ENCODE results near the gene OR52E5.

The OR52E5 gene

DNA sequence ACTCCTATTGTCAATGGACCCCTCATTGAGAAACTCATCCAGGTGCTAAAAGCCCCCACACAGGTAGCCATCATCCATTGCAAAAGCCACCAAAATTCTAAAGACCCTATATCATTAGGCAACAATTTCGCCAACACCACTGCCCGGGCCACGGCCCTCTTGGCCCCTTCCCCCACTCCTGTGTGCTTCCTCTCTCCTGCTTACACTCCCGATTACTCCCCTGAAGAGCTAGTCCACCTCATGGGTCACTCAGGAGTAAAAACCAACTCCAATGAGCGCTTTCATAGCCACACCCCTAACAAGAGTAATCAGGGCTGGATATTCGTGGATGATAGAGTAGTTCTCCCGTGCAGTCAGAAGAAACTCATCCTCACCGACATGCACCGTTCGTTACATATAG, 40.1 kb downstream of the OR52E5 start:
- no peak for DNase-seq (ENCODE audit: low read depth)
- TF ChIP-seq, protein P1, sequence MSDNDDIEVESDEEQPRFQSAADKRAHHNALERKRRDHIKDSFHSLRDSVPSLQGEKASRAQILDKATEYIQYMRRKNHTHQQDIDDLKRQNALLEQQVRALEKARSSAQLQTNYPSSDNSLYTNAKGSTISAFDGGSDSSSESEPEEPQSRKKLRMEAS (IDR thresholded peaks at IDR 0.05; ENCODE audit: low read depth, low read length), result no peak
- no peak for TF ChIP-seq MYC (IDR thresholded peaks at IDR 0.05; ENCODE audit: low read depth, low read length)
- TF ChIP-seq, protein P2, sequence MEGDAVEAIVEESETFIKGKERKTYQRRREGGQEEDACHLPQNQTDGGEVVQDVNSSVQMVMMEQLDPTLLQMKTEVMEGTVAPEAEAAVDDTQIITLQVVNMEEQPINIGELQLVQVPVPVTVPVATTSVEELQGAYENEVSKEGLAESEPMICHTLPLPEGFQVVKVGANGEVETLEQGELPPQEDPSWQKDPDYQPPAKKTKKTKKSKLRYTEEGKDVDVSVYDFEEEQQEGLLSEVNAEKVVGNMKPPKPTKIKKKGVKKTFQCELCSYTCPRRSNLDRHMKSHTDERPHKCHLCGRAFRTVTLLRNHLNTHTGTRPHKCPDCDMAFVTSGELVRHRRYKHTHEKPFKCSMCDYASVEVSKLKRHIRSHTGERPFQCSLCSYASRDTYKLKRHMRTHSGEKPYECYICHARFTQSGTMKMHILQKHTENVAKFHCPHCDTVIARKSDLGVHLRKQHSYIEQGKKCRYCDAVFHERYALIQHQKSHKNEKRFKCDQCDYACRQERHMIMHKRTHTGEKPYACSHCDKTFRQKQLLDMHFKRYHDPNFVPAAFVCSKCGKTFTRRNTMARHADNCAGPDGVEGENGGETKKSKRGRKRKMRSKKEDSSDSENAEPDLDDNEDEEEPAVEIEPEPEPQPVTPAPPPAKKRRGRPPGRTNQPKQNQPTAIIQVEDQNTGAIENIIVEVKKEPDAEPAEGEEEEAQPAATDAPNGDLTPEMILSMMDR (IDR thresholded peaks at IDR 0.05; ENCODE audit: low read depth, low read length), result no peak
- TF ChIP-seq POLR2A (IDR thresholded peaks at IDR 0.05; ENCODE audit: extremely low read depth, insufficient read length), result no peak

DNA sequence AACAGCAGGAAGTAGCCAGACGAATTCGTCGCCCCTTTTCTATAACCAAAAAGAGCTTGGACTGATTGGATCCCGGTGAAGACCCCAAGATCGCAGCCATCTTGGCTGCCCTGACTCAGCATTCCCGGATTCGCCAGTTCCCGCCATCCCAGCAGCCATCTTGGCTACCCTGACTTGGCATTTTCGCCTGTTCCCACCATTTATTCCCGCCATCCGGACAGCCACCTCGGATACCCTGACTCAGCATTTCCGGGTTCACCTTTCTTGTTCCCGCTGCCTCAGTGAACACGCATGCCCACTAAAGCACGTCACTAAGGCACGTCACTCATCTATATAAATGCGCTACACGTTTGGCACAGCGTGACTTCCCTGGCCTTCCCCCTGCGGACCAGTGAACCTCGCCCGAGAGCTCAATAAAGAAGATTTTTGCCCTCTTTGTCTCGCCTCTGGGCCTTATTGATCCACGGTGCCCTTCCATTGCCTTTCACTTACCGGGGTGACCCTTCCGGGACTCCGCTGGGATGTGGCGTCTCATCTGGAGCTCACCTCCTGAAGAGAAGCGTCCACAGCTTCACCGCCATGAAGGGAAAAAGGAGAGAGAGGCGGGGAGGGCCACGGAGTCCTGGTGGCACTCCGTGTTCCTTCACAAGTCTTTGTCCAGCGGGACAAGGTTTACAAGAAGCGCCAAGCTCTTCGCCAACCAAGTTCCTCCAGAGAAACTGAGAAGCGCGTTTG, 45.0 kb downstream of the OR52E5 start:
- TF ChIP-seq POLR2A (IDR thresholded peaks at IDR 0.05; ENCODE audit: extremely low read depth, insufficient read length) (no peak), MYC (IDR thresholded peaks at IDR 0.05; ENCODE audit: low read depth, low read length) (no peak)
- TF ChIP-seq, protein P1 (IDR thresholded peaks at IDR 0.05; ENCODE audit: low read depth, low read length), result no peak
- TF ChIP-seq, protein P2 (IDR thresholded peaks at IDR 0.05; ENCODE audit: low read depth, low read length), result no peak
- H3K4me3 ChIP-seq (ENCODE audit: low read depth, low read length), result no peak overlapping the region
- no peak for DNase-seq (ENCODE audit: low read depth)

More for the DNA sequence above, 40.1 kb downstream of the OR52E5 start:
- no peak overlapping the region for H3K4me3 ChIP-seq (ENCODE audit: low read depth, low read length)

DNA sequence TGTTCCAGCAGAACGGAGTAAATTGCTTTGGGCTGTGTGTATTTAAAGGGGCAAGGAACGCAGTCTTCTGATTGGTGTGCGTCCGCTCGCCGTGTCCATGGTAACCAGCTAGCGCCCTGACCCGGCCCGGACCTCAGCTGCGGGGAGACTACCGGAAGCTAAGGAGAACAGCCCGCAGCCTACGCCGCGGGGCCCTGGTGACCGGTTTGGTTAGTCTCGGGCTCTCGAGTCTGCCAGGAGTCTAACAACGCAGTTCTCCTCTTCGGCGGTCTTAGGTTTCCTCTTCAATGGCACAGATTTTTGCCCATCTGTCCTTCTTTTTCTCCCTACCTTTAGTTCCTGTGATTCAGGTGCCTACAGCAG, 45.6 kb downstream of the OR52E5 start:
- DNase-seq (ENCODE audit: low read depth), result no peak
- no peak overlapping the region for H3K4me3 ChIP-seq (ENCODE audit: low read depth, low read length)
- TF ChIP-seq, protein P2 (IDR thresholded peaks at IDR 0.05; ENCODE audit: low read depth, low read length), result no peak
- TF ChIP-seq MYC (IDR thresholded peaks at IDR 0.05; ENCODE audit: low read depth, low read length) (no peak), POLR2A (IDR thresholded peaks at IDR 0.05; ENCODE audit: extremely low read depth, insufficient read length) (no peak)
- TF ChIP-seq, protein P1 (IDR thresholded peaks at IDR 0.05; ENCODE audit: low read depth, low read length), result no peak

DNA sequence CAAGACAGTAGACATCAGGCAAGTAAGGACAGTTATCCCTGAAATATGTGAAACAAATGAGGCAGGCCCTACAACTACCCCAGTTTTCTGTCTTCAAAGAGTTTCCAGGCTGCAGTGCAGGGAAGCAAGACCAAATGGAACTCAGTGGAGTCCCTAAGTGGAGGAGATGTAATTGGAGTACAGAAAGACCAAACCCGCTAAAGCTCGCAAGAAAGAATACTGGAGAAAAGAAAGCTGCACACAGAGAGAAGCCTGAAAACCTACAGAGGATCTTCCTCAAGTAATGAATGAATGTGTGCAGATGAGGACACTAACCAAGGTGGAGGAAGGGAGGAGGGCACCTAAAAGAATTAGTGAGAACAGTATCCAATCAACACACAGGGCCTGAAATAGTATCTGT, 47.7 kb downstream of the OR52E5 start:
- H3K4me3 ChIP-seq (ENCODE audit: low read depth, low read length), result no peak overlapping the region
- no peak for DNase-seq (ENCODE audit: low read depth)
- TF ChIP-seq, protein P1 (IDR thresholded peaks at IDR 0.05; ENCODE audit: low read depth, low read length), result no peak
- TF ChIP-seq, protein P2 (IDR thresholded peaks at IDR 0.05; ENCODE audit: low read depth, low read length), result no peak

DNA sequence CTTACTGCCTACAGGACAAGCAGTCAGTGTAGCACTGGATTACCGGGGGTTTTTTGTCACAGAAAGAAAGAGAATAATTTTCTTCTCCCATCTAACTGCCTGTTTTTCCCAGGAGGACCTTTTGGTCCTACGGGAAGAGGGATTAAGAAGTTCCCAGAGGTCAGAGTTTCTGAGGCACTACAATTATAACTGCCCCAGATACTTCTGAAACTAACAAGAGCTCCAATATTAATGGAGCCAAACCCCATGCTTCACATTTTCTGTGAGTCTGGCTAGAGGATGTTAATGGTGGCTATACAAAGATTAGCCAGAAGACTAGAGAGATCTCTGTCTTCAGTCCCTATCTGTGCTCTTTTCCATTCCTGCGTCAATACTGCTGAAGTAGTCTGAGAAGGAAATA, 48.9 kb downstream of the OR52E5 start, which contains the start of gene OR56A3:
Gene OR56A3 (plus strand): TSS at position 301 of the 400 bp plus-strand sequence. CDS start 5,096 bp downstream, outside the sequence.
- DNase-seq (ENCODE audit: low read depth), result no peak
- no peak for TF ChIP-seq MYC (IDR thresholded peaks at IDR 0.05; ENCODE audit: low read depth, low read length)
- TF ChIP-seq, protein P1 (IDR thresholded peaks at IDR 0.05; ENCODE audit: low read depth, low read length), result no peak
- TF ChIP-seq, protein P2 (IDR thresholded peaks at IDR 0.05; ENCODE audit: low read depth, low read length), result no peak
- no peak within 1 kb of the TSS for H3K4me3 ChIP-seq (ENCODE audit: low read depth, low read length)

Data from NB4 (cell line).